MCF 10A (cell line): Measurements from ENCODE around the gene DBF4B. TPM values are rescaled to one million over a fixed set of nuclear protein-coding genes. Genes with fewer than 3 reads are reported as not detected.
"Not testable (repeated sequence)": the region's sequence is repeated elsewhere in the genome, so short reads cannot be mapped to it uniquely, and the experiment has no call there.

Experiments used
- BruUV-seq: library from RNA; stranded (reverse); fragments of 400-500 nt; replicated peaks from 2 replicates; lab custom pipeline; 2021; lab: Mats Ljungman, UMichigan
- CTCF ChIA-PET: fragments of 300-600 bp; sonication (Branson Sonifier 250); formaldehyde crosslinking; extraction: SDS; loops from one replicate; lab custom pipeline; 2021; ENCODE audit warnings: antibody characterized with exemption, inconsistent platforms; lab: Yijun Ruan, JAX
- POLR2A ChIA-PET: fragments of 300-600, 350-650 bp; sonication (Branson Sonifier 250); formaldehyde crosslinking; extraction: SDS; loops from one replicate; lab custom pipeline; 2020; ENCODE audit warnings: antibody characterized with exemption, inconsistent platforms; lab: Yijun Ruan, JAX
- DNase-seq: peaks from one replicate; pipeline ENCODE4 v3.0.0-alpha.2; 2018; ENCODE audit not compliant: unreplicated experiment
- H3K27ac Mint-ChIP-seq: one replicate; pipeline ENCODE4 v1.8.0; 2022; ENCODE audit warnings: mild to moderate bottlenecking, low read depth, mixed read lengths; ENCODE audit not compliant: unreplicated experiment
- H3K27me3 Mint-ChIP-seq: one replicate; pipeline ENCODE4 v1.8.0; 2022; ENCODE audit warnings: mixed read lengths; ENCODE audit not compliant: insufficient read depth, unreplicated experiment
- H3K36me3 Mint-ChIP-seq: one replicate; pipeline ENCODE4 v1.8.0; 2022; ENCODE audit warnings: mild to moderate bottlenecking, moderate library complexity, mixed read lengths; ENCODE audit not compliant: insufficient read depth, unreplicated experiment
- H3K4me1 Mint-ChIP-seq: one replicate; pipeline ENCODE4 v1.8.0; 2022; ENCODE audit warnings: mixed read lengths; ENCODE audit not compliant: insufficient read depth, unreplicated experiment
- H3K4me3 Mint-ChIP-seq: one replicate; pipeline ENCODE4 v1.8.0; 2022; ENCODE audit warnings: mild to moderate bottlenecking, moderate library complexity, mixed read lengths; ENCODE audit not compliant: unreplicated experiment
- H3K9me3 Mint-ChIP-seq: one replicate; pipeline ENCODE4 v1.8.0; 2022; ENCODE audit warnings: mixed read lengths; ENCODE audit not compliant: unreplicated experiment
- CTCF ChIP-seq: fragments of 200-600 bp; IDR thresholded peaks from one replicate; pipeline ENCODE4 v1.8.0; 2022; ENCODE audit warnings: antibody characterized with exemption, mild to moderate bottlenecking; ENCODE audit not compliant: unreplicated experiment
- intact Hi-C: fragments of 100-400 bp; cut with micrococcal nuclease; formaldehyde crosslinking; loops from 2 replicates; pipeline ENCODE4 v1.14.1; 2022
- total RNA-seq: library from RNA; stranded (reverse); gene quantifications from 2 replicates; pipeline ENCODE4 v1.2.3, GENCODE V29; 2022

Gene DBF4B
- total RNA-seq, 1 experiment from 2014 or later: 13.9 TPM

GRCh38 chr17:44689477-44690217 is 18.8 kb upstream of the DBF4B start, which contains the start of gene CCDC43:
Gene CCDC43 (minus strand): TSS chr17:44689776. CDS start chr17:44689753, 23 bp downstream.
- DNase-seq: peak; percentile 88
- Mint-ChIP-seq H3K36me3 (no peaks in the 10 kb centered on the region), H3K27me3 (no peaks in the 10 kb centered on the region), H3K9me3 (no peaks in the 10 kb centered on the region), H3K27ac (peak within 1 kb of the TSS; percentile 95), H3K4me3 (peak within 1 kb of the TSS; percentile 96), H3K4me1 (peaks cover 21% of the 10 kb centered on the region)
- intact Hi-C loops: no loop called here
- POLR2A ChIA-PET: interaction anchor here (0.7 to 3.8 kb wide), 14 partner anchors 11 to 187 kb away, joined by 3 to 53 read pairs (median 6); partner anchors contain the start of genes DBF4B, FZD2 and GPATCH8
- BruUV-seq: no TSS peak
- TF ChIP-seq CTCF: no peak
- CTCF ChIA-PET: interaction anchor here (0.6 to 2.3 kb wide), 6 partner anchors 10 to 156 kb away, joined by 3 to 15 read pairs (median 4); partner anchors contain the start of gene DBF4B

GRCh38 chr17:44690746-44691306 is 17.6 kb upstream of the DBF4B start:
- CTCF ChIA-PET: interaction anchor here (0.6 to 2.3 kb wide), 9 partner anchors 10 to 1801 kb away, joined by 3 to 15 read pairs (median 4); partner anchors contain the start of gene DBF4B
- POLR2A ChIA-PET: interaction anchor here (0.6 to 3.8 kb wide), 9 partner anchors 9 to 691 kb away, joined by 3 to 53 read pairs (median 5); partner anchors contain the start of genes DBF4B, EFTUD2 and GPATCH8
- H3K9me3 Mint-ChIP-seq, BruUV-seq, H3K27me3 Mint-ChIP-seq, H3K36me3 Mint-ChIP-seq, intact Hi-C loops: not testable (repeated sequence)
- H3K4me3 Mint-ChIP-seq: peak overlapping the region; percentile 96
- peak overlapping the region; percentile 95 for H3K27ac Mint-ChIP-seq
- TF ChIP-seq CTCF: peak; percentile 13
- H3K4me1 Mint-ChIP-seq: peaks cover 21% of the 10 kb centered on the region
- peak; percentile 72 for DNase-seq

- no peak overlapping the region for H3K27ac Mint-ChIP-seq
- H3K9me3 Mint-ChIP-seq: no peaks in the 10 kb centered on the region
- CTCF ChIA-PET: interaction anchor here (0.6 to 0.7 kb wide), 2 partner anchors 94 to 255 kb away, joined by 4 to 5 read pairs; no protein-coding TSS in a partner anchor
- TF ChIP-seq CTCF: no peak
- intact Hi-C loops: no loop called here
- no peaks in the 10 kb centered on the region for H3K36me3 Mint-ChIP-seq
- no peaks in the 10 kb centered on the region for H3K27me3 Mint-ChIP-seq
- BruUV-seq: no TSS peak
- no peak for DNase-seq
- H3K4me3 Mint-ChIP-seq: no peak overlapping the region
- H3K4me1 Mint-ChIP-seq: peaks cover 15% of the 10 kb centered on the region
- POLR2A ChIA-PET: no interaction called here
Measured at GRCh38 chr17:44693609-44694008, 14.9 kb upstream of the DBF4B start.

GRCh38 chr17:44700288-44700687 is 8.2 kb upstream of the DBF4B start:
- CTCF ChIA-PET: interaction anchor here (1.1 to 1.4 kb wide), 2 partner anchors 9 to 11 kb away, joined by 4 to 5 read pairs; partner anchors contain the start of gene CCDC43
- H3K27me3 Mint-ChIP-seq, H3K27ac Mint-ChIP-seq, DNase-seq, H3K4me1 Mint-ChIP-seq, BruUV-seq, intact Hi-C loops, H3K4me3 Mint-ChIP-seq, H3K36me3 Mint-ChIP-seq, H3K9me3 Mint-ChIP-seq: not testable (repeated sequence)
- POLR2A ChIA-PET: interaction anchor here (3.7 kb wide), 1 partner anchor 11 kb away, joined by 15 read pairs; the partner anchor contains the start of gene CCDC43
